ENCODE measurements around the gene SOCS1. TPM values are rescaled to one million over a fixed set of nuclear protein-coding genes. Genes with fewer than 3 reads are reported as not detected.
A peak's percentile ranks its signal among the peaks of the same experiment; 100 is the strongest.

Gene SOCS1
- total and polyA plus RNA-seq, 9 of the 15 experiments (the other 6 are each of a cell fraction or from before 2014, with no cell fraction given), result 0.04 to 7.5 (median 2.3) TPM

DNA sequence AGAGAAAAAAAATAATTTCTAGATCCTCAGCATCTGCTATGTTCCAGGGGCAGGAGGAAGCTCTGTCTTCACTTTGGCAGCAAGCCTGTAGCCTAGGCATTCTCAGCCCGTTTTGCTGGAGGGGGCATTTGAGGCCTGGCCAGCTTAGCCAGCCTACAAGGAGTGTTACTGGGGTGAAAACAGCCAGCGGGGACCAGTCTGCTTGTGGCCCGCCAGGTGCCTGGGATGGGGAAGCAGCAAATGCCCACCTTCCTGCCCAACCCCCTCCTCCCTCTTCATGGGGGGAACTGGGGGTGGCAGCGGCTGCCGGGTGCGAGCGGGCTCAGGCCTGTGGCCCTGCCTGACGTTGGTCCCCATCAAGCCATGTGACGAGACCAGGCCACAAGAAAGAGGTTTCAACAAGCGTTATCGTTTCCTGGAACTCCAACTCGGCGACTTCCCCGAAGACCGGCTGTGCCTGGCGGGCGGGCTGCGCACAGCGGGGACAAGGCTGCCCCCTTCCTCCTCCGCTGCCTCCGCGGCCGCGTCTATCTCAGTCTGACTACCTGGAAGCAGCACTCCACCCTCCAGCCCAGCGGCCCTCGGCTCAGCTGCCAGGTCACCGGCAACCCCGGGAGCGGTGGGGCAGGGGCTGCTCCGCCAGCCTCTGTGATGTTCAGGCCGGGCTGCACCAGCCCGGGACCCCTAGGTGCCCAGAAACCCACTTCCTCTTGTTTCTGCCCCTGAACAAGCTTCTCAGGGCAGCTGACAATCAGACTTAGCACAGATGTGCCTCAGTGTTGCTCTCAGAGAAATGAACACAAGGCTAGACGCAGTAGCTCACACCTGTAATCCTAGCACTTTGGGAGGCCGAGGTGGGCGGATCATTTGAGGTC, 22.9 kb downstream of the SOCS1 start (continued):
- no peak for TF ChIP-seq ZBTB49 (CRISPR knock-in tag; IDR thresholded peaks at IDR 0.05; ENCODE audit: borderline replicate concordance)
- 0 out of 2 replicates have a peak, but pooled peaks have one; percentile 81 for TF ChIP-seq PHB (CRISPR knock-in tag; IDR thresholded peaks at IDR 0.05)
- no peak for TF ChIP-seq SREBF1 (IDR thresholded peaks at IDR 0.05; ENCODE audit: borderline replicate concordance, low read depth, low read length)
- TF ChIP-seq FOXM1 (IDR thresholded peaks at IDR 0.05; ENCODE audit: low read depth), result no peak
- TF ChIP-seq FOXM1 (CRISPR knock-in tag; IDR thresholded peaks at IDR 0.05; ENCODE audit: low read depth), result no peak
- no peak for TF ChIP-seq CSDE1 (IDR thresholded peaks at IDR 0.05)
- no peak for TF ChIP-seq SRF (CRISPR knock-in tag; IDR thresholded peaks at IDR 0.05)
- TF ChIP-seq CHD1 (IDR thresholded peaks at IDR 0.05; ENCODE audit: low read length), result no peak
- peak; percentile 22 for TF ChIP-seq ZFP36 (IDR thresholded peaks at IDR 0.05; ENCODE audit: low read depth, low read length, partially characterized antibody)
- TF ChIP-seq HNRNPL (IDR thresholded peaks at IDR 0.05; ENCODE audit: low read depth, low read length), result peak; percentile 83
- no peak for TF ChIP-seq CHD7 (IDR thresholded peaks at IDR 0.05; ENCODE audit: low read depth, low read length)

Data from K562 (cell line).